DMS 273 (cell line): ENCODE measurements around the gene SATB2.
A peak's percentile ranks its signal among the peaks of the same experiment; 100 is the strongest.

Experiments
- DNase-seq: peaks from one replicate; lab custom pipeline; 2025; ENCODE audit not compliant: unreplicated experiment; lab: John Stamatoyannopoulos, UW

Gene SATB2

DNA sequence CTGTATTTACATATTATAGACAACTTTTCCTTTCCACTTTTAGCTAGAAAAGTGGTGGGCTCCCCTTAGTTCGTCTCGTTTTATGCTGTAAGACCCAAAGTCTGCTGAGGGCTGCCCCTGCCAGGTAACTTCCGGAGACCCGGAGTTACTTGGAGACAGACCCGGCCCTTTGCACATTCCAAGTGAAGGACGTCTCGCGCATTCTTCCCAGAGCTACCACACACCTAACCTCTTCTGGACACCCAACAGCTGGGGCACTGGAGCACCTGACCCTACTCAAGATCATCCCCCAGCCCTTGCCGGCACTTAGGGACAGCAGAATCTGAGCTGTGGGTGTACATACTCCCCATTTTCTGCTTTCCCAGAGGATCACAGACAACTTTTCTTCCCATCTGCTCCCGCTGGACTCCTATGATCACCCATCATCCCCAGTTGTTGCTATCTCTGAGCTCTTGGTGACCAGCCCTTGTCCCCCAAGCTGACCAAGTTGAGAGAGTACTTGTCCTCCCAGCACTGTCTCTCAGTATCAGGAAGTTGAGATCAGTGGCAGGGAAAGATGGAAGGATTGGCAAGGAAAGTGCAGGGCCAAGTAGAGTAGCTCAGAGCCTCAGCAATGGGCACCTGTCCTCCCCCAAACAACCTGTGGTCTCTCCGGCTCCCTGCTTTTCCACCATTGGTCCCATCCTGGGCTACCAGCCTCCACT, 8.4 kb upstream of the SATB2 start:
- DNase-seq = no peak

DNA sequence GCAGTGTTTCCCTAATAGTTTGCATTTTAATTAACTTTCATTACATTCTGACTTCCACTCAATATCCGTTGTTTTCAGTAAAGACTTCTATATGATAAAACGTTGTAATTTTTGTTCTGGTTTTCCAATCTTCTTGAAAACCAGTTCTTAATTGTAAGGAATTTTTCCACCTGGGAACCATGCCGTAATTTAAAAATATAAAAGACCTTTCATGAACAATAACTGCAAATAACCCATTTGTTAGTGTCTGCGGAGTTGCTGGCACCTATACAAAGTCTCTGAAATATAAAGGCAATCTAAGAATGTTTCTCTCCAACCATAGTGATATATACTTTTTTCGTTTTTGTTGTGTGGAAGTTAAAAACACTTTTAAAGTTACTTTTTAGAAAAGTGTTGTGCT, 7.7 kb upstream of the SATB2 start:
- DNase-seq = no peak

GRCh38 chr2:199464606-199465352, 7.0 kb upstream of the SATB2 start:
- DNase-seq = no peak

GRCh38 chr2:199463708-199464605, 6.2 kb upstream of the SATB2 start:
- DNase-seq = no peak

DNA sequence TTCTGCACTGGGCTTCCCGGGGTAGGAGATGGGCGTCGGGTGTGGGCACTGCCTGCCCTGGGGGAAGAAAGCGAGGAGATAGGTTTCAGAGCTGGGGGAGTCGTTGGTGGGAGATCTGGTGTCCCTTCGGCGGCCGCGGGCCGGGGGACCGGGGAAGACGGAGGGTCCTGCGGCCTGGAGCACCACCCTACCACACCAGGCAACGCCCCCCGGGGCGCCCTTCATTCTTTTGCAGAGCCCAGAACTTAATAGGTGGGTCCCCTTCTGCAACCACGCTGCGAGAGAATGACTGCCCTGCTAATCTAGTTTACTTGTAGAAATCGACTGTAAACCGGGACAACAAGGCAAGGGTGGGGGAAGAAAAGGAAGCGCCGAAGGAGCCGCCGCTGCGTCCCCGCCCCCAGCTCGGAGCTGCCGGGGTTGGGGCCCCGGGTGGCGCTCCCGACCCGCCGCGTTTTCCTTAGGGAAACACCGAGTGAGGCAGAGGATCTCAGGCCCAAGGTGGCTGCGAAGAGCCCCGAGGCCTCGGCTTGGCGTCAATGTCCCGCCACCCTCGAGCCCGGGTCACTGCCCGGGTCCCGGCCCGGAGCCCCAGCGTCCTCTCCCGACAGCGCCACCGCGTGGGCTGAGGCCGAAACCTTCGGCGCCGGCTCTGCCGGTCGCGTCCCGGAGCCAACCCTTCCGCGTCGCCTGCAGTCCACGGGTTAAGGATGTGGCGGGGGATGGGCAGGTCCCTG, 5.4 kb upstream of the SATB2 start:
- DNase-seq = peak; percentile 85

DNA sequence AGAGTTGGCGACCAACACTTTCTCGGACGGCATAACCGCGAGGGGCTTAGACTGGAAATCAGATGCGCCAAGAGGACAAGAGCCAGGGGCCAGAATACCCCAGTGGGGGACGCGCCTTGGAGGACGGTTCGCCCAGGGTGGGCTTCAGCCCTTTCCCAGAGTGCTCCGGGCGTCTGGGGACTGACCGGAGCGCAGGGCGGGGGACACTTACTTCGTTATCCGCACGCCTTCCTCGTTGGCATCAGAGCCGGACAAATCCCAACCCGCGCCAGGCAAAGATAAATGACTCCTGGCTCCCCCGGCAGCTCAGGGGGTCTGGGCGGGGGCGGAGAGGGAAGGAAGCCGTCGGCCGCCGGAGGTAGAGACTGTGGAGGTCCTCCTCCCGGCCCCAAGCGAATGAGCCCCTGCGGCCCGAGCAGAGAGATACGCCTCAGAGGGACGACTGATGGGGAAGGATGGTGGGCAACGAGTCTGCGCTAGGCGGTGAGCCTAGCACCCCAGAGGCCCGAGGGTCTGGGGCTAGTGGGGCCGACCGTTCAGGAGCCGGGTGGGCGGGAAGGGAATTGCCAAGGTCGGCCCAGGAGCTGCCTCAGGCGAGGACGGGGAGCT, 4.7 kb upstream of the SATB2 start:
- no peak for DNase-seq

DNA sequence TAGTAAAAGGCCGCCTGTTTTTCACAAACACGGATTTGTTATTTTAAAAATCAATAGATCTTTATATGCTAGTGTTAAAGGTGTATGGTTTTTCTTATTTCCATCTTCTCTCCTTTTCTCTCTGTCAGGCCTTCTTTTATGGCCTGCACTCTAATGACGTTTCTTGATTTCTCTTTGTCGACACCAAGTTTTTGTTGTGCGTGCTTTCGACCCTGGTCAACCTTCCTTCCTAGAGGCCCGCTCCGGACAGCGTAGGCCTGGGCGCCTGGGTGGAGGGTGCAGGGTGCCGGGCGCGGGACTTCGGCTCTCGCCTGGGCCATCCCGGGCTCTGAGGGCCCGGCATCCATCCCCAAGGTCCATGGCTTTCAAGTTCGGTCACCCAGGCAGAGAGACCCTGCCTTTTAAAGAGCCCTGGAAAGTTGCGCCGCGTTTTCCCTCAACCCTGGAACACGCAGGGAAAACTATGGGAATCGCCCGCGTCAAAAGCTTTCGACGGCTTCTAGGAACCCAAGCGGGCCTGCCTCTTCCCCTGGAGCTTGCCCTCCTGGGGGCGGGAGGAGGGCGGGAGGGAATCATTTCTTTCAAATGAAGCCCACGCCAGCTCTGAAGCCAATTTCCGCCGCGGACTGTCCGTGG, 4.1 kb upstream of the SATB2 start:
- no peak for DNase-seq

DNA sequence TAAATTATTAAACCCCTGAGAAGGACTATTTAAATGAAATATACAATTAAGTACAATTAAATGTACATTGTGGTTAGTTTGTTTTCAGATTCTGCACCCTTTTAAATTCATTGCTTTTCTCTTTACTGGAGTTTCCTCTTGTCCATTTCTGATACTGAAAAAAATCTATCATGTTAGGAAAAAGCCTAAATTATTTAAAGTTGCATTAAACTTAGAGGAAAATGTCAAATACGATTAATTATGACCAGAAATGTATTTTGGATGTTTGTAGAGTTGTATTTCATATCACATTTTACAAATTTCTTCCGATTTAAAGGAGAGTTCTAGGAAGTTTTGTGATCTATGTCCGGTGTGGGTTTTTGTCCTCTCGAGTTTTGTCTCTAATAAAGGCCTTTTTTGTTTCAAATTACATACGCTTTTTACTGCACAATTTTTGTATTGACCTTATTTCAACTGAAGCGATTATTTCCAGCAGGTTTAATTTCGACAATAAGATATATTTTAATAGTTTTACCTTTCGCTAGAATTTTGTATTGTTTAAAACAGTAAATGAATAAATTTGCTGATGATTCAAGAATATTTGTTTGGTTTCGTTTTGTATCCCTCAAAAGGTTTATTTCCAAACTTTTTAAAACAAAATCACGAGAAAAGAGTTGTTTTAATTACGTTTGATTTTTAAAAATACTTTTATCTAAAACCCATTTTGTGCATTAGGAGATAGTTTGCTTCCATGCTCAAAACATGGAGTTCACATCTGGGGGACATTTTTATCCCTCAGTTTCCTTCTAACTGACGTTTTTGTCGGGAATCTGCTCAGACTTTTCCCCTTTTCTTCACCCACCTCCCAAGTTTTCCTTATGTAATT, 3.3 kb upstream of the SATB2 start:
- DNase-seq = no peak

- DNase-seq = peak; percentile 37
Observed at GRCh38 chr2:199460101-199460671, 2.4 kb upstream of the SATB2 start.

GRCh38 chr2:199459286-199460100, 1.8 kb upstream of the SATB2 start:
- DNase-seq = peak; percentile 94

- DNase-seq = peak; percentile 81
Observed at GRCh38 chr2:199458806-199459285, 1.1 kb upstream of the SATB2 start.

GRCh38 chr2:199458009-199458805, 468 bp upstream of the SATB2 start:
- DNase-seq = peak; percentile 77

- peak; percentile 53 for DNase-seq
Observed at GRCh38 chr2:199456383-199457146, 1.2 kb downstream of the SATB2 start.

- peak; percentile 64 for DNase-seq
Observed at GRCh38 chr2:199455545-199456382, 2.0 kb downstream of the SATB2 start.

- no peak for DNase-seq
Observed at GRCh38 chr2:199455210-199455544, 2.6 kb downstream of the SATB2 start.
